ENCODE measurements around the gene ZNF507. TPM values are rescaled to one million over a fixed set of nuclear protein-coding genes. Genes with fewer than 3 reads are reported as not detected.

The ZNF507 gene
- total and polyA plus RNA-seq, 9 of the 15 experiments (the other 6 are each of a cell fraction or from before 2014, with no cell fraction given): 2.9 to 25.0 (median 10.4) TPM

GRCh38 chr19:32415246-32415645, 69.8 kb downstream of the ZNF507 start:
- FAIRE-seq (no peak), ATAC-seq (no peak), DNase-seq (ENCODE audit: extremely low read depth in 1 of 4, low spot score in 3 of 4) (no peak)
- Histone ChIP-seq H3K27me3 (ENCODE audit: control insufficient read depth in 2 of 2, insufficient read depth in 2 of 2, low read length in 2 of 2) (no peaks in the 10 kb centered on the region), H2AFZ (ENCODE audit: low read depth, low read length) (no peak overlapping the region), H3K4me2 (ENCODE audit: insufficient read depth, low read length) (no peak overlapping the region), H3K9me1 (ENCODE audit: control insufficient read depth, insufficient read depth, low read length) (no peaks in the 10 kb centered on the region), H3K36me3 (ENCODE audit: control insufficient read depth, insufficient read depth, low read length) (peaks cover 70% of the 10 kb centered on the region), H3K79me2 (ENCODE audit: control insufficient read depth, insufficient read depth, low read length) (peaks cover 15% of the 10 kb centered on the region; the same call in 2 of the 3 replicates), H3K27ac (ENCODE audit: extremely low read depth, low read depth, low read length) (no peak overlapping the region), H3K4me3 (no peak overlapping the region), H3K9me3 (replicated peaks; ENCODE audit: control insufficient read depth, insufficient read depth, low read depth, low read length) (no peaks in the 10 kb centered on the region), H4K20me1 (replicated peaks; ENCODE audit: control insufficient read depth, insufficient read depth, low read length) (no peaks in the 10 kb centered on the region), H3K4me1 (replicated peaks in 1 of 2; ENCODE audit: control insufficient read depth in 2 of 2, insufficient read depth in 2 of 2, low read length in 2 of 2) (peaks cover 9 to 10% of the 10 kb centered on the region in 2 experiments; a peak in 3 of 5 replicates), H3K9ac (ENCODE audit: insufficient read depth in 1 of 2, low read depth in 2 of 2, low read length in 2 of 2) (no peak overlapping the region)
- ChIA-PET CTCF (ENCODE audit: low intra/inter-chr PET ratio) (no interaction called here), POLR2A (no interaction called here)
- intact Hi-C loops (cut with micrococcal nuclease) (no loop called here), in situ Hi-C loops (cut with MboI) (no loop called here)
- WGBS (ENCODE audit: insufficient coverage, low coverage, missing lambda C conversion rate): 88% methylated on average over 4 of the region's 5 CpGs
- BruUV-seq (replicated peaks): no TSS peak
- TF ChIP-seq AFF1 (IDR thresholded peaks at IDR 0.05; ENCODE audit: low read depth in 1 of 2, partially characterized antibody in 2 of 2) (no peak), CLOCK (CRISPR knock-in tag; IDR thresholded peaks at IDR 0.05; ENCODE audit: borderline replicate concordance) (no peak), ZKSCAN1 (IDR thresholded peaks at IDR 0.05; ENCODE audit: low read depth, low read length) (no peak), RBM34 (IDR thresholded peaks at IDR 0.05; ENCODE audit: borderline replicate concordance, insufficient read depth, low read length) (no peak), ZNF511 (CRISPR knock-in tag; IDR thresholded peaks at IDR 0.05) (no peak)
